Measurements from ENCODE around the gene PIM3. TPM values are rescaled to one million over a fixed set of nuclear protein-coding genes. Genes with fewer than 3 reads are reported as not detected.

Gene PIM3
- total and polyA plus RNA-seq, 2 of the 8 experiments (the other 6 are each of a cell fraction or from before 2014, with no cell fraction given), result 22.6 to 30.0 TPM

DNA sequence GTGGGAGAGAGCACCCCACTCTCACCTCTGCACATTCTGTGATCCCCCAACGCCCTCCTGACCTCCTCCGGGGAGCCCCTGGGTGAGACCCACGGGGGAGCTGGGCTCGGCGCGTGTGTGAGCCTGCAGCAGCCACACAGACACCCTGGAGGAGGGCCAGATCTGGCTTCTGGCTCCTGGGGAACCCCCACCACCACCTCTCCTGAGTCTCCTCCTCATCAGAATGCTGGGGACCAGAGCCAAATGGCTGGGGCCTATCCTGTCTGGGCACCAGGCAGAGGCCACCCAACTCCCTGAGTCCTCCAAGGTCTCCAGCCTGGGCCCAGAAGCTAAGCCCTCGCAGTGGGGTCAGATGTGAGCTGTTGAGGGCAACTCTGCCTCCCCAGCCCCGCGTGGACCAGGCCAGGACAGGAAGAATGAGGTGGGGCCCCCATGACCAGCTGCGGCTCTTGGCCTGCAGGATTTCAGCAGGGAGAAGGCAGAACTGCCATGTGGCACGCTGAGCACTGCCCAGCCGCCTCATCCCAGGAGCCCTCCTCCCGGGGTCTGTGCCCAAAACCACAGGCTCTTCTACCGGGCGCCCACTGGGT lies 5.5 kb upstream of the PIM3 start:
- Histone ChIP-seq H2BK20ac (ENCODE audit: low read length) (no peak overlapping the region), H3K27ac (ENCODE audit: low read depth, low read length) (no peak overlapping the region), H3K56ac (replicated peaks; ENCODE audit: insufficient read length, low read depth, low read length) (no peak overlapping the region), H3K4ac (replicated peaks; ENCODE audit: insufficient read length, low read depth, low read length) (no peak overlapping the region), H4K5ac (ENCODE audit: insufficient read length, low read depth, low read length) (no peak overlapping the region), H2AK5ac (ENCODE audit: low read depth, low read length) (no peak overlapping the region), H2BK120ac (replicated peaks; ENCODE audit: low read depth, low read length) (no peak overlapping the region), H4K91ac (replicated peaks; ENCODE audit: insufficient read length, low read length) (no peak overlapping the region), H3K18ac (ENCODE audit: extremely low read depth, low read length) (no peak overlapping the region), H3K9ac (replicated peaks in 1 of 4; ENCODE audit: extremely low read depth in 1 of 4, low read depth in 3 of 4, low read length in 3 of 4) (no peak overlapping the region), H2AFZ (ENCODE audit: low read length) (no peak overlapping the region), H3K36me3 (ENCODE audit: control insufficient read depth in 2 of 4, insufficient read depth in 4 of 4, low read length in 3 of 4) (no peaks in the 10 kb centered on the region), H3K4me2 (ENCODE audit: insufficient read depth in 1 of 2, low read depth in 2 of 2, low read length in 2 of 2) (no peak overlapping the region), H3K27me3 (replicated peaks in 1 of 4; ENCODE audit: control insufficient read depth in 3 of 4, extremely low read depth in 1 of 4, insufficient read depth in 3 of 4, low read length in 3 of 4) (peaks cover 0 to 10% (median 6%) of the 10 kb centered on the region in 4 experiments; a peak in 6 of 7 replicates), H2BK12ac (ENCODE audit: low read depth, low read length) (no peak overlapping the region), H3K79me1 (ENCODE audit: low read depth, low read length) (no peaks in the 10 kb centered on the region), H2BK5ac (ENCODE audit: low read depth, low read length) (no peak overlapping the region), H3K23me2 (ENCODE audit: low read depth, low read length) (no peaks in the 10 kb centered on the region; the same call in 1 of the 2 replicates), H3K4me1 (replicated peaks in 1 of 4; ENCODE audit: control insufficient read depth in 3 of 4, insufficient read depth in 4 of 4, low read length in 3 of 4) (peaks cover 0 to 19% (median 10%) of the 10 kb centered on the region in 4 experiments; a peak in 5 of 7 replicates), H3K79me2 (ENCODE audit: control insufficient read depth in 1 of 2, insufficient read depth in 2 of 2, low read length in 2 of 2) (no peaks in the 10 kb centered on the region), H4K8ac (ENCODE audit: extremely low read depth, insufficient read depth, low read length) (0 out of 2 replicates have a peak overlapping the region, but pooled peaks have one; percentile 25), H3K23ac (ENCODE audit: insufficient read length) (no peak overlapping the region), H4K20me1 (replicated peaks in 1 of 2; ENCODE audit: control insufficient read depth in 1 of 2, insufficient read depth in 2 of 2, low read length in 2 of 2) (peaks cover 0 to 5% of the 10 kb centered on the region in 2 experiments), H3K4me3 (ENCODE audit: extremely low read depth in 1 of 4, insufficient read depth in 2 of 4, low read depth in 3 of 4, low read length in 4 of 4) (no peak overlapping the region), H3K14ac (ENCODE audit: insufficient read length) (no peak overlapping the region), H2BK15ac (ENCODE audit: low read length) (no peak overlapping the region), H3K9me3 (ENCODE audit: insufficient read depth in 2 of 2, low read depth in 1 of 2, low read length in 1 of 2) (no peaks in the 10 kb centered on the region)
- CTCF ChIA-PET (ENCODE audit: partially characterized antibody), result interaction anchor here (1.5 to 1.8 kb wide), 2 partner anchors 16 to 28 kb away, joined by 5 to 6 read pairs; no protein-coding TSS in a partner anchor
- 91% methylated on average over 15 of the region's 15 CpGs; no CpG with 5 or more reads in 1 of the 2 experiments for WGBS, 2 experiments (ENCODE audit: extremely low coverage in 1 of 2, insufficient coverage in 1 of 2, insufficient read length in 1 of 2, insufficient replicate concordance in 2 of 2, low coverage in 1 of 2, low lambda C conversion rate in 2 of 2, missing lambda C conversion rate in 1 of 2)
- TF ChIP-seq BACH1 (IDR thresholded peaks at IDR 0.05; ENCODE audit: low read length), result no peak
- no peak for TF ChIP-seq NRF1 (IDR thresholded peaks at IDR 0.05; ENCODE audit: low read depth, low read length)
- TF ChIP-seq, protein P1, sequence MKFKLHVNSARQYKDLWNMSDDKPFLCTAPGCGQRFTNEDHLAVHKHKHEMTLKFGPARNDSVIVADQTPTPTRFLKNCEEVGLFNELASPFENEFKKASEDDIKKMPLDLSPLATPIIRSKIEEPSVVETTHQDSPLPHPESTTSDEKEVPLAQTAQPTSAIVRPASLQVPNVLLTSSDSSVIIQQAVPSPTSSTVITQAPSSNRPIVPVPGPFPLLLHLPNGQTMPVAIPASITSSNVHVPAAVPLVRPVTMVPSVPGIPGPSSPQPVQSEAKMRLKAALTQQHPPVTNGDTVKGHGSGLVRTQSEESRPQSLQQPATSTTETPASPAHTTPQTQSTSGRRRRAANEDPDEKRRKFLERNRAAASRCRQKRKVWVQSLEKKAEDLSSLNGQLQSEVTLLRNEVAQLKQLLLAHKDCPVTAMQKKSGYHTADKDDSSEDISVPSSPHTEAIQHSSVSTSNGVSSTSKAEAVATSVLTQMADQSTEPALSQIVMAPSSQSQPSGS (IDR thresholded peaks at IDR 0.05; ENCODE audit: low read length), result no peak
- TF ChIP-seq MAFK (IDR thresholded peaks at IDR 0.05; ENCODE audit: low read depth, low read length), result no peak
- TF ChIP-seq CEBPB (IDR thresholded peaks at IDR 0.05; ENCODE audit: low read depth, low read length), result no peak
- TF ChIP-seq CREB1 (IDR thresholded peaks at IDR 0.05), result no peak
- TF ChIP-seq NANOG (IDR thresholded peaks at IDR 0.05; ENCODE audit: insufficient read depth, low read depth, low read length, poor library complexity, severe bottlenecking), result no peak
- no peak for TF ChIP-seq SIRT6 (IDR thresholded peaks at IDR 0.05; ENCODE audit: low read length)
- TF ChIP-seq CBX5 (IDR thresholded peaks at IDR 0.05; ENCODE audit: low read depth, low read length), result no peak
- TF ChIP-seq EZH2 (IDR thresholded peaks at IDR 0.05; ENCODE audit: low read depth, low read length, severe bottlenecking), result no peak
- no peak for TF ChIP-seq SP2 (IDR thresholded peaks at IDR 0.05; ENCODE audit: low read length)
- DNase-seq (ENCODE audit: low read depth in 1 of 2, low spot score in 2 of 2), result no peak
- POLR2A ChIA-PET (ENCODE audit: partially characterized antibody), result interaction anchor here (1.0 to 2.5 kb wide), 5 partner anchors 9 to 36 kb away, joined by 3 to 7 read pairs (median 4); partner anchors contain the start of gene CRELD2
- no peak for FAIRE-seq

All from H1 (cell line).